Subcutaneous abdominal adipose tissue (tissue), 5 donors: Measurements from ENCODE around the gene CHID1.

Experiments
- H3K27ac ChIP-seq: one replicate; pipeline ENCODE4 v1.7.0; 2013; ENCODE audit warnings: low read depth, mild to moderate bottlenecking, inconsistent platforms, low read length, moderate library complexity
- H3K27me3 ChIP-seq, 5 donors: one replicate each; pipeline ENCODE4 v1.7.0; 2013; ENCODE audit warnings: low read length in 5 of 5, inconsistent platforms in 1 of 5; ENCODE audit not compliant: control insufficient read depth in 5 of 5, insufficient read depth in 4 of 5
- H3K36me3 ChIP-seq, 5 donors: one replicate each; pipeline ENCODE4 v1.7.0; 2013; ENCODE audit warnings: low read length in 5 of 5; ENCODE audit not compliant: control insufficient read depth in 5 of 5, insufficient read depth in 5 of 5
- H3K4me1 ChIP-seq, 5 donors: one replicate each; pipeline ENCODE4 v1.7.0; 2013; ENCODE audit warnings: low read length in 5 of 5, mild to moderate bottlenecking in 3 of 5, moderate library complexity in 1 of 5; ENCODE audit not compliant: control insufficient read depth in 5 of 5, insufficient read depth in 5 of 5
- H3K4me3 ChIP-seq, 5 donors: one replicate each; pipeline ENCODE4 v1.7.0; 2013; ENCODE audit warnings: low read length in 5 of 5, low read depth in 1 of 5
- H3K9ac ChIP-seq, 5 donors: one replicate each; pipeline ENCODE4 v1.7.0; 2013; ENCODE audit warnings: low read length in 5 of 5, mild to moderate bottlenecking in 4 of 5, moderate library complexity in 3 of 5
- H3K9me3 ChIP-seq, 5 donors: one replicate each; pipeline ENCODE4 v1.7.0; 2013; ENCODE audit warnings: low read length in 5 of 5; ENCODE audit not compliant: control insufficient read depth in 5 of 5
- donor health status: healthy.
- donor health status: healthy.
- donor health status: healthy.
- donor health status: healthy.
- donor health status: healthy.

Gene CHID1

DNA sequence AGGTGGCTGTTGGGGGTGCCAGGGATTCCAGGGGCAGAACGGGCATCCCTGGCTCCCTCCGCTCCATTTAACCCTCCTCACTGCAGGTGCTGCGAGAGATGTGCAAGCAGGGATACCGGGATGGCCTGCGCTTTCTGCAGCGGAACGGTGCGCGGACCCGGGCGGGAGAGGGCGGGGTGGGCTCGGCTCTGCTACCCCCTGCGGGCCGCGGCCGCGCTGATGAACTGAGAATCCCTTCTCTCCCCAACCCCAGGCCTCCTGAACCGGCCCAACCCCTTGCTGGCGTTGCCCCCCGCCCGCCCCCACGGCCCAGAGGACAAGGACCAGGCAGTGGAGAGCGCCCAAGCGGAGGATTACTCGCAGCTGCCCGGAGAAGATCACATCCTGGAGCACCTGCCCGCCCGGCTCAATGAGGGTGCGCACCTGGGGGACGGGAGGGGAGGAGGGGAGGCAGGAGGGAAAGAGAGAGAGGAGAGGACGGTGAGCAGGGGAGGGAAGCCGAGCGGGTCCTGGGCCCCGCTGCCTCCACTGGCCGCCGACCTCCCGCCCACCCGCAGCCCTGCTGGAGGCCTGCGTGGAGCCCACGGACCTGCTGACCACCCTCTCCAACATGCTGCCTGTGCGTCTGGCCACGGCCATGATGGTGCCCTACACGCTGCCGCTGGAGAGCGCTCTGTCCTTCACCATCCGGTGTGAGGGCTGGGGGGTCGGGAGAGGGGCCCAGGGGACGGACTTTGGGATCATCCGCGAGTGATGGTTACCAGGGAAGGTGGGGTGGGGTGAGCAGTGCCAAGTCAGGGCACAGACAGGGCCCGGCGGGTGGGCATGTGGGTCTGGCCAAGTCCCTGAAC is 86.9 kb downstream of the CHID1 start:
- H3K36me3 ChIP-seq = peaks cover 0 to 49% (median 40%) of the 10 kb centered on the region in 5 donors
- peak overlapping the region in 1 of 5 donors; percentile 24 for H3K4me3 ChIP-seq
- peaks cover 9 to 86% (median 75%) of the 10 kb centered on the region in 5 donors for H3K4me1 ChIP-seq
- no peak overlapping the region for H3K9ac ChIP-seq
- H3K9me3 ChIP-seq = no peaks in the 10 kb centered on the region
- H3K27ac ChIP-seq = no peak overlapping the region
- H3K27me3 ChIP-seq = no peaks in the 10 kb centered on the region

DNA sequence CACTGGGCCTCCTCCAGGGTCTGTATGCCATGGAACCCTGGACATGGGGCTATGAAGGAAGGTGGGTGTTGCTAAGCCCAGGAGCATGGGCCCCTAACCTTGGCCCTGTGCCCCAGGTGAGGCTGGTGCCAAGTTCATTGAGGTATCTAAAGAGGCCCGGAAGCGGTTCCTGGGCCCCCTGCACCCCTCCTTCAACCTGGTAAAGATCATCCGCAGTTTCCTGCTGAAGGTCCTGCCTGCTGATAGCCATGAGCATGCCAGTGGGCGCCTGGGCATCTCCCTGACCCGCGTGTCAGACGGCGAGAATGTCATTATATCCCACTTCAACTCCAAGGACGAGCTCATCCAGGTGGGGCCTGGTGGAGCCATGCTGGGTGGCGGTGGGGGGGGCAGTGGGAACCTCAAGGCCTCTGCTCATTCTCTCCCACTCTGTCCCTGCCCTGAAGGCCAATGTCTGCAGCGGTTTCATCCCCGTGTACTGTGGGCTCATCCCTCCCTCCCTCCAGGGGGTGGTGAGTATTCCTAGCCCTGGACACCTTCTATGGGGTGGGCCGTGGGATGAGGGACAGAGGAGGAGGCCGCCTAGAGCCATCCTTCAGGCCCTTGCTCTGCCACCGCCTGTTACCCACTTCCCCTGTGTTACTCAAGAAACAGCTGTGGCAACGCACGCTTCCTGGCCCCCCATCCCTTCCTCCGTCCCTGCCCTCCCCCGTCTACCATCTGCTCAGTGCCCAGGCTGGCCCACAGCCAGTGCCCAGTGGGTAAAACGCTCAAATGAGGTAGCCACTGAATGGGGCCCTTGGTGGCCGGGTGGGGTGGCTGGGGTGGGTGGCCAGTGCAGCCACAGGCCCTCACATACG is 88.9 kb downstream of the CHID1 start:
- peak overlapping the region; percentile 83 to 100 (median 92) for H3K4me3 ChIP-seq
- H3K9me3 ChIP-seq = no peaks in the 10 kb centered on the region
- H3K27ac ChIP-seq = peak overlapping the region; percentile 97
- peak overlapping the region in 4 of 5 donors; percentile 83 to 95 (median 90) for H3K9ac ChIP-seq
- peaks cover 0 to 49% (median 40%) of the 10 kb centered on the region in 5 donors for H3K36me3 ChIP-seq
- H3K4me1 ChIP-seq = peaks cover 10 to 77% (median 62%) of the 10 kb centered on the region in 5 donors
- H3K27me3 ChIP-seq = no peaks in the 10 kb centered on the region

DNA sequence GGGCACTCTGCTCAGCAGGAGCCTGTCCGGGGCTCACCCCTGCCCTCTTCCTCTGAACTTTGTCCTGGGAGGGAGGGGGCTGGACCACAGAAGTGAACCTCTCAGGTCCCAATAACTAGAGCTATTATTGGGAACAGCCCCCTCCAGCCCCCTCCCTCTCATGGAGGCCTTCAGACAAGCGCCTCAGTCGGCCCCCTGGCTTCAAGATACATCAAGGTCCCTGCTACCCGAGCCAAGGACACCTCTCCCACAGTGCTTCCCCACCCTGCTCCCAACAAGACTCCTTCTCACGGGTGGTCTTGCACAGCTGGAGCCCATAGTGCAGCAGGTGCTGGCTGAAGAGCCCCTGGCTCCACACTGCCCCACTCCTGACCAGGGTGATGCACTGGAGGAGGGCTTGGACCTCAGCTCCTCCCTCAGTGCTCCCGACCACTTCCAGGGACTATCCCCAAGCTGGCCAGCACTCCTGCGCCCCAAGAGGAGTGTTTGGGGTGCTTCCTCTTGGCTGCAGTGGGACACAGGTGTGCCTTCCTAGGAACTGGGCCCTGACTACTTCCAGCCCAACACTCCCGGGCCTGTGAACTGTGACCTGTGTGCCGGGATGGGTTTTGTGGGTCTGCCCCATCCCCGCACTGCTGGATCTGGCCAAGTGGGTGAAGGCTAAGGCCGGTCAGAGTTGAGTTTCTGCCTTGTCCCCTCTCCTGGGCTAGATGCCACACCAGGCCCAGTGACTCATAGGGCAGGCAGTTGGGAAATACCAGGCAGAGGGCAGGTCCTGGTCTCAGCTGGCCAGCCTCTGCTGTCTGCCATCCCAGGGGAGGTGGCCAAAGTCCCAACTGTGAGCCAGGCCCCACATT is 89.7 kb downstream of the CHID1 start:
- Histone ChIP-seq H3K9me3 (no peaks in the 10 kb centered on the region), H3K27ac (peak overlapping the region; percentile 97), H3K4me3 (peak overlapping the region; percentile 83 to 100 (median 92)), H3K27me3 (no peaks in the 10 kb centered on the region), H3K36me3 (peaks cover 0 to 49% (median 40%) of the 10 kb centered on the region in 5 donors), H3K9ac (peak overlapping the region; percentile 56 to 95 (median 84)), H3K4me1 (peaks cover 10 to 76% (median 64%) of the 10 kb centered on the region in 5 donors)

DNA sequence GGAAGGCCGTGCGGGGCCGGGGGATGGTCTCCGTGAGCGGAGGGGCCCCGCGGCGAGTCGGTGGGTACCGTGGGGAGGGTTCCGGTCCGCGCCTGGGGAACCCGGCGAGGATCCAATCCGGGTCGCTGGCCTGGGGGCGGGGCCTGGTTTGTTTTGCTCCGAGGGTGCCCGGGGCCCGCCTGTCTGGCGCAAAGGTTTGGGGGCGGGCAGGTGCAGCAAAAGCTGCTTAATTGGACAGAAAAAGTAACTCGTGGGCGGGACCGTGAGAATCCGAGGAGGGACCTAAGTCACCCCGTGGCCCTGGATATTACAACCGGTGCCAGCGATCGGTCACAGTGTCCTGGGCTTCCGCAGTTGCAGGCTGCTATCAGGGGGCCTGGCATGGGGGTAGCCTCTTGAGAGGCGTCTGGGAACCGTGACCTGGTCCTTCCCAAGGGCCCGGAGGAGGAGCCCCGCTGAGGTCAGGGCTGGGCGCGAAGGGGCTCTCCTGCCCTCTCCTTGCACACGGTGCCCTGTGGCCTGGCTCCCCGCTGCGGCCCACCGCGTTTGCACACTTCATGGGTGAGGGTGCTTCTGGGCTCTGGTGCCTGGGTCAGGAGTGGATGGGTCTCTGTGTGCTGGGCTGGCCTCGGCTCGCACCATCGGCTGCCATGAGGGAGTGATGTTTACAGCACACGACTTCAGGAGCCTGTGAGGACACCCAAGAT is 90.5 kb downstream of the CHID1 start:
- no peaks in the 10 kb centered on the region for H3K27me3 ChIP-seq
- peaks cover 0 to 43% (median 37%) of the 10 kb centered on the region in 5 donors for H3K36me3 ChIP-seq
- peak overlapping the region; percentile 56 to 95 (median 84) for H3K9ac ChIP-seq
- H3K4me1 ChIP-seq = peaks cover 10 to 75% (median 67%) of the 10 kb centered on the region in 5 donors
- no peaks in the 10 kb centered on the region for H3K9me3 ChIP-seq
- peak overlapping the region; percentile 83 to 100 (median 92) for H3K4me3 ChIP-seq
- H3K27ac ChIP-seq = peak overlapping the region; percentile 97

DNA sequence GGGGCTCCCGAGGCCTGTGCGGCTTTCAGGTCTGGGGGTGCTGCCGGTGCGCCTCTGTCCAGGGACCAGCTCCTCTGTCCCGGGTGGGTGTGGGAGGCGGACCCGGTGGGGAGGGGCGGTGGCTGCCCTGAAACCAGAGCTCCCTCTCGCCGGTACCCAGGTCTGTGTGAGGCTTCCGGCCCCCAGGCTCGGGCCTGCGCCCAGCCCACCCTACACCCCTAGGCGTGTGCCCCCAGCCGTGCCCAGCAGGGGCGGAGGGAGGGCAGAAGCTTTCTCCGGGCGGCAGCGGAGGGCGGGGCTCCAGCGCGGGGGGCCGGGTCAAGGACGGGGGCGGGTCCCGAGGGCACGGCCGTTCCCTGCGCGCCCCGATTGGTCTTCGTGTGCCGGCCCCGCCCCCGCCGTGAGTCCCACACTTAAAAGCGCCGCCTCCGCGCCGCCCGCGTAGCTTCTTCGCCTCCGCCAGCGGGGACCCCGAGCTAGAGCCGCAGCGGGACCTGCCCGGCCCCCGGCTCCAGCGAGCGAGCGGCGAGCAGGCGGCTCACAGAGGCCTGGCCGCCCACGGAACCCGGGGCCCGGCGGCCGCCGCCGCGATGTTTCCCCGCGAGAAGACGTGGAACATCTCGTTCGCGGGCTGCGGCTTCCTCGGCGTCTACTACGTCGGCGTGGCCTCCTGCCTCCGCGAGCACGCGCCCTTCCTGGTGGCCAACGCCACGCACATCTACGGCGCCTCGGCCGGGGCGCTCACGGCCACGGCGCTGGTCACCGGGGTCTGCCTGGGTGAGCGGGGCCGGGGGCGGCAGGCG is 91.3 kb downstream of the CHID1 start:
- Histone ChIP-seq H3K4me1 (peaks cover 10 to 68% (median 65%) of the 10 kb centered on the region in 5 donors), H3K27ac (peak overlapping the region; percentile 97), H3K9me3 (no peaks in the 10 kb centered on the region), H3K27me3 (no peaks in the 10 kb centered on the region), H3K9ac (peak overlapping the region in 4 of 5 donors; percentile 84 to 99 (median 93)), H3K36me3 (peaks cover 0 to 35% (median 30%) of the 10 kb centered on the region in 5 donors), H3K4me3 (peak overlapping the region in 4 of 5 donors; percentile 83 to 100 (median 92))

DNA sequence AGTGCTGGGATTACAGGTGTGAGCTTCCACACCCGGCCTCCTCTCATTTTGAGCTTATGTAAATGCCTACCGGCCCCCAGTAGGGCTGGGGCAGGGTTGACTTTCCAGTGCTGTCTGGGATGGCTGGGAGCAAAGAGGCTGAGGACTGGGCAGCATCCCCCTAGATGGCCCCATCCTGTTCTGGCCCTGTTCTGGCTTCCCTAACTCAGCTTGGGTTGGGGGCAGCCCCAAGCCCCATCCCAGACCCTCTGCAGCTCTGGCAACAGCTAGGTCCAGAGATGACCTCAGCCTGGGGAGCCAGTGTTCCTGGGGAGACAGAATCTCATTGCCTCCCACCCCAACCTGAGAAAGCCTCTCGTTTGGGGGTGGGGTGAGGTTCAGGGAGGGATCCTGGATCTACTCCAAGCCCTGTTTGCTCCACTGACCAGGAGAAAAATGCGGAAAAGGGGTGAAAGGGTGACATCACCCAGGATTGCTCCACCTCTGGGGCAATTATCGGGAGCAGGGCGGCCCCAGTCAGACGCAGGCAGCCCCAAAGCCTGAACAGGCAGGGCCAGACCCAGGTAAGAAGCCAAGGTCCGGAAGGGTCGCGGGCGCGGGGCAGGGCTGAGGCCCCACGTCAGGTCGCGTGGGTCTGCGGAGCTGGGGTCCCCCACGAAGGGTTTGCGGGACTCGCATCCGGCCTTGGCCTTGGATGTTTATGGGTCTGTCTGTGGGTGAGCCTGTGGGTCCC is 92.0 kb downstream of the CHID1 start, which contains the start of gene PNPLA2:
PNPLA2 (plus strand) TSS at position 519 of the 733 bp plus-strand sequence. CDS start 805 bp downstream, outside the sequence.
- Histone ChIP-seq H3K36me3 (peaks cover 0 to 31% (median 25%) of the 10 kb centered on the region in 5 donors), H3K9ac (peak within 1 kb of the TSS in 4 of 5 donors; percentile 84 to 99 (median 93)), H3K9me3 (no peaks in the 10 kb centered on the region), H3K27me3 (no peaks in the 10 kb centered on the region), H3K27ac (peak within 1 kb of the TSS; percentile 97), H3K4me1 (peaks cover 10 to 67% (median 65%) of the 10 kb centered on the region in 5 donors), H3K4me3 (peak within 1 kb of the TSS; percentile 44 to 100 (median 89))
